A673 (cell line): ENCODE results near the gene KCNMA1. TPM values are rescaled to one million over a fixed set of nuclear protein-coding genes. Genes with fewer than 3 reads are reported as not detected.
A peak's percentile ranks its signal among the peaks of the same experiment; 100 is the strongest.

ENCODE experiments used
- BruUV-seq: library from RNA; stranded (reverse); fragments of 400-500 nt; replicated peaks from 2 replicates; lab custom pipeline; 2021; lab: Mats Ljungman, UMichigan
- CTCF ChIA-PET: fragments of 300-600 bp; sonication (Branson Sonifier 250); formaldehyde crosslinking; loops from one replicate; lab custom pipeline; 2022; ENCODE audit warnings: antibody characterized with exemption; lab: Charles Lee
- POLR2A ChIA-PET: fragments of 300-600 bp; sonication (Branson Sonifier 250); formaldehyde crosslinking; loops from one replicate; lab custom pipeline; 2022; ENCODE audit warnings: antibody characterized with exemption; ENCODE audit not compliant: low non-redundant PET; lab: Charles Lee
- DNase-seq: peaks from one replicate; pipeline ENCODE4 v3.0.0-alpha.2; 2015; ENCODE audit warnings: low spot score
- H3K27ac ChIP-seq: fragments of 200-600 bp; sonication (generic); 2 replicates; pipeline ENCODE4 v1.5.1; 2016; ENCODE audit warnings: mixed run types, low read depth, mild to moderate bottlenecking, mixed read lengths, antibody characterized with exemption, low read length; ENCODE audit not compliant: poor library complexity, severe bottlenecking
- H3K27me3 ChIP-seq: fragments of 200-600 bp; sonication (generic); replicated peaks from 2 replicates; pipeline ENCODE4 v1.6.1; 2017; ENCODE audit warnings: mixed run types, low read depth, mild to moderate bottlenecking, mixed read lengths, antibody characterized with exemption, low read length; ENCODE audit not compliant: insufficient read depth, poor library complexity
- H3K36me3 ChIP-seq: fragments of 200-600 bp; sonication (generic); 2 replicates; pipeline ENCODE4 v1.6.1; 2016; ENCODE audit warnings: mixed run types, mild to moderate bottlenecking, mixed read lengths, antibody characterized with exemption, low read length; ENCODE audit not compliant: insufficient read depth, poor library complexity, severe bottlenecking
- H3K4me1 ChIP-seq: fragments of 200-600 bp; sonication (generic); 2 replicates; pipeline ENCODE4 v1.6.1; 2017; ENCODE audit warnings: mixed run types, mild to moderate bottlenecking, mixed read lengths, antibody characterized with exemption, low read length; ENCODE audit not compliant: insufficient read depth, poor library complexity, severe bottlenecking
- H3K4me3 ChIP-seq: fragments of 200-600 bp; sonication (generic); 2 replicates; pipeline ENCODE4 v1.5.1; 2016; ENCODE audit warnings: low read depth, mixed run types, mild to moderate bottlenecking, mixed read lengths, low read length; ENCODE audit not compliant: poor library complexity, severe bottlenecking
- H3K9me3 ChIP-seq: fragments of 200-600 bp; sonication (generic); 2 replicates; pipeline ENCODE4 v1.6.1; 2016; ENCODE audit warnings: mixed run types, low read depth, mild to moderate bottlenecking, mixed read lengths, antibody characterized with exemption, low read length; ENCODE audit not compliant: poor library complexity, severe bottlenecking
- EZH2 ChIP-seq: fragments of 200-600 bp; sonication (generic); IDR thresholded peaks from 2 replicates; pipeline ENCODE4 v1.6.1; 2017; ENCODE audit warnings: borderline replicate concordance, low read depth, mild to moderate bottlenecking, mixed read lengths, antibody characterized with exemption, low read length; ENCODE audit not compliant: poor library complexity, severe bottlenecking
- intact Hi-C: fragments of 100-400 bp; cut with micrococcal nuclease; formaldehyde crosslinking; loops from one replicate; pipeline ENCODE4 v1.10.0; 2022; ENCODE audit not compliant: unreplicated experiment
- total RNA-seq: library from RNA; stranded (reverse); gene quantifications from 2 replicates; pipeline ENCODE4 v1.2.3, GENCODE V29; 2021
- TF ChIP-seq, protein P1 (sequence below): fragments of 300-800, 200-600 bp; sonication (generic); conservative IDR thresholded peaks from 2 replicates; pipeline ENCODE4 v1.5.1; 2017; ENCODE audit warnings: low read depth, mild to moderate bottlenecking, antibody characterized with exemption, low read length, moderate library complexity, mixed read lengths

Gene KCNMA1
- total RNA-seq, 1 experiment from 2014 or later, result 0.84 TPM

DNA sequence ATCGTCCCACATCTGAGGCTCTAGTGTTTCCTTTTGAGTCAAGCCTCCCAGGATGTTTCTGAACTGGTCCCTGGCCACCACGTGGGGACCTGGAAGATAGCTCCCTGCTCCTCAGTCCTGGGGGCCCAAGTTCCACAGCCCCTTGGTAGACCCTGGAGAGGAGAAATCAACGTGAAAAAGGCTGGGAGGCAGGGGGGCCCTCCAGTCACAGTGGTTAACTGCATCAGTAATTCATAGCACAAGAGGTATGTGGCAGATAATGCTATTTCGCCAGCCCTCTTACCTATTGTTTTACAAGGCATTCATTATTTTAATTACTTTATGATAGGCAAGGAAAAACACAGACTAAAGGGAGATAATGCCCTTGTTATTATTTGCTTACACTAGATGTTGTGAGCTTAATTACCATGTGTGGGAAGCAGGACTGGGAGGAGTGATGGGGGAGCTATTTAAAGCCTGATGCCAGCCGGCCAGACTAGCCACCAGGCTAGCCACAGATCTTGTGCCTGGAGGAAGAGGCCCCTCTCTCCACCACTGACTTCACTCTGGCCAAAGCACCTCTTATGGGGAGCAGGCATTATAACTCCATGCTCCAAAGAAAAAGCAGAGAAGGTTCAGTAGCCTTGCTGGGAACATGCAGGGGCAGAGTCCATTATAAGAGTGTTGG lies 230.7 kb downstream of the KCNMA1 start:
- Histone ChIP-seq H3K4me3 (no peak overlapping the region), H3K27ac (no peak overlapping the region), H3K27me3 (no peaks in the 10 kb centered on the region), H3K4me1 (no peaks in the 10 kb centered on the region), H3K9me3 (no peaks in the 10 kb centered on the region), H3K36me3 (no peaks in the 10 kb centered on the region)
- ChIA-PET POLR2A (no interaction called here), CTCF (no interaction called here)
- DNase-seq, result no peak
- no TSS peak for BruUV-seq
- TF ChIP-seq EZH2, result no peak
- TF ChIP-seq, protein P1, sequence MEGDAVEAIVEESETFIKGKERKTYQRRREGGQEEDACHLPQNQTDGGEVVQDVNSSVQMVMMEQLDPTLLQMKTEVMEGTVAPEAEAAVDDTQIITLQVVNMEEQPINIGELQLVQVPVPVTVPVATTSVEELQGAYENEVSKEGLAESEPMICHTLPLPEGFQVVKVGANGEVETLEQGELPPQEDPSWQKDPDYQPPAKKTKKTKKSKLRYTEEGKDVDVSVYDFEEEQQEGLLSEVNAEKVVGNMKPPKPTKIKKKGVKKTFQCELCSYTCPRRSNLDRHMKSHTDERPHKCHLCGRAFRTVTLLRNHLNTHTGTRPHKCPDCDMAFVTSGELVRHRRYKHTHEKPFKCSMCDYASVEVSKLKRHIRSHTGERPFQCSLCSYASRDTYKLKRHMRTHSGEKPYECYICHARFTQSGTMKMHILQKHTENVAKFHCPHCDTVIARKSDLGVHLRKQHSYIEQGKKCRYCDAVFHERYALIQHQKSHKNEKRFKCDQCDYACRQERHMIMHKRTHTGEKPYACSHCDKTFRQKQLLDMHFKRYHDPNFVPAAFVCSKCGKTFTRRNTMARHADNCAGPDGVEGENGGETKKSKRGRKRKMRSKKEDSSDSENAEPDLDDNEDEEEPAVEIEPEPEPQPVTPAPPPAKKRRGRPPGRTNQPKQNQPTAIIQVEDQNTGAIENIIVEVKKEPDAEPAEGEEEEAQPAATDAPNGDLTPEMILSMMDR, result no peak
- intact Hi-C loops, result no loop called here

DNA sequence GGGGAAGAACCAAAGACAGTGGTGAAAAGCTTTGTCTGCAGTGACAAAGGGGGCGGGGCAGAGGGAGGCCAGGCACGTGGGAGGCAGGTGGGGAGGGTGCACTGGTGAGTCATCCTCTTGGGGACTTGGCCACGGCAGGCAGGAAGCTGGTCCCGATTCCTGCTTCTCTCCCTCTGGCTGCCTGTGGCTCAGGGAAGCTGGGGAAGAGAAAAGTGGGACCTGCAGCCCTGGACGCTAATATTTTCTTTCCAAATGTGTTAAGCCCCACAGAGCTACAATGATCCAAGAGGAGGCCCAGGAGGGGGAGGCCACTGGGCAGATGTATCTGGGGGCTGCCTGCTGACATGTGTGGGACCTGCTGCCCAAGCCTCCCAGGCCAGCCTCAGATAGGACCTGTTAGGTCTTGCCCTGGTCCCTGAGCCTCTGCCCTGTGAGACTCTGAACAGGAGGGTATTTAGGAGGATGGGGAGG lies 231.8 kb downstream of the KCNMA1 start:
- no TSS peak for BruUV-seq
- no peak for TF ChIP-seq EZH2
- TF ChIP-seq, protein P1, result no peak
- ChIA-PET CTCF (no interaction called here), POLR2A (no interaction called here)
- no peaks in the 10 kb centered on the region for H3K9me3 ChIP-seq
- H3K27me3 ChIP-seq, result no peaks in the 10 kb centered on the region
- no peaks in the 10 kb centered on the region for H3K36me3 ChIP-seq
- DNase-seq, result peak; percentile 64
- no peaks in the 10 kb centered on the region for H3K4me1 ChIP-seq
- H3K27ac ChIP-seq, result no peak overlapping the region
- intact Hi-C loops, result no loop called here
- H3K4me3 ChIP-seq, result no peak overlapping the region

DNA sequence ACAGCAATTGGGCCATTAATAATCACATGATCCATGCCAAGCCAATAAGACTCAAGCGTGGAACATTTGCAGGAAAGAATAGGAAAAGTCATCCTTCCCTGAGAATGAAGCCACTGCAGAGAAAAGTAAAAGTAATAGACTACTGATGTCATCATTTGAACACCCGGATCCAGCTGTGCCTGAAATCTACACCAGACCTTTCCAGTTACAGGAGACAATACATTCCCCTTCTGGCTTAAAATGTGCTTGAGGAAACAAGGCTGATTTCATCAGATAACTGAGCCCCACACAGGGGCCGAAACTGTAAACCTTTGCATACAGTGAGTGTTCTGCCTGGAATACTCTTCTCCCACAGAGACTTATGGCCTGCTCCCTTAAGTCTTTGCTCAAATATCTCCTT lies 232.8 kb downstream of the KCNMA1 start:
- ChIA-PET CTCF (no interaction called here), POLR2A (no interaction called here)
- intact Hi-C loops, result no loop called here
- no peak for TF ChIP-seq EZH2
- TF ChIP-seq, protein P1, result no peak
- no peaks in the 10 kb centered on the region for H3K36me3 ChIP-seq
- H3K9me3 ChIP-seq, result no peaks in the 10 kb centered on the region
- H3K4me1 ChIP-seq, result no peaks in the 10 kb centered on the region
- no peak overlapping the region for H3K4me3 ChIP-seq
- no peaks in the 10 kb centered on the region for H3K27me3 ChIP-seq
- DNase-seq, result no peak
- no TSS peak for BruUV-seq
- no peak overlapping the region for H3K27ac ChIP-seq
